Activated CD8-positive, alpha-beta memory T cell treated with anti-CD3 and anti-CD28 coated beads, Interleukin-2, amount 50 U/mL, for 48 hours (primary cell): ENCODE data around the gene KRTAP8-1.
A peak's percentile ranks its signal among the peaks of the same experiment; 100 is the strongest.

Source experiments
- DNase-seq: peaks from one replicate; pipeline ENCODE4 v3.0.0-alpha.2; 2020

The KRTAP8-1 gene, protein sequence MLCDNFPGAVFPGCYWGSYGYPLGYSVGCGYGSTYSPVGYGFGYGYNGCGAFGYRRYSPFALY

DNA sequence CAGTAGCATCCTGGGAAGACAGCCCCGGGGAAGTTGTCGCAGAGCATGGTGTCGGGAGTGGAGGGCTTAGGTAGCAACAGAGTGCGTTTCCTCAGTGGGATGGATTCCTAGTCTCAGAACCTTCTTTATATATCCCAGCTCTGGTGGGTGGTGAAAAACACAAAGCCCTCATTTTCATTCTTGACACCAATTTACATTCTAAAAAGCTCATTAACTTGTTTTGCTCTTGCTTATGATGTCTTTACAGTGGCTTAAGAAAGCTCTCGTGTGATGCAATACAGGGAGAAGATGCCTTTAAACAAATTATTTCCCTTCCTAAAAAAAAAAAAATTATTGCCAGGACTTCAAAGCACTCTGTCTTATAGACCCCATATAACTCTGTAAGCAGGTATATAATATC lies at the start of gene KRTAP8-1:
Gene KRTAP8-1, minus strand, starts transcription at position 101 of the 400 bp plus-strand sequence. Its CDS starts 54 bp downstream, at position 47.
- no peak for DNase-seq

DNA sequence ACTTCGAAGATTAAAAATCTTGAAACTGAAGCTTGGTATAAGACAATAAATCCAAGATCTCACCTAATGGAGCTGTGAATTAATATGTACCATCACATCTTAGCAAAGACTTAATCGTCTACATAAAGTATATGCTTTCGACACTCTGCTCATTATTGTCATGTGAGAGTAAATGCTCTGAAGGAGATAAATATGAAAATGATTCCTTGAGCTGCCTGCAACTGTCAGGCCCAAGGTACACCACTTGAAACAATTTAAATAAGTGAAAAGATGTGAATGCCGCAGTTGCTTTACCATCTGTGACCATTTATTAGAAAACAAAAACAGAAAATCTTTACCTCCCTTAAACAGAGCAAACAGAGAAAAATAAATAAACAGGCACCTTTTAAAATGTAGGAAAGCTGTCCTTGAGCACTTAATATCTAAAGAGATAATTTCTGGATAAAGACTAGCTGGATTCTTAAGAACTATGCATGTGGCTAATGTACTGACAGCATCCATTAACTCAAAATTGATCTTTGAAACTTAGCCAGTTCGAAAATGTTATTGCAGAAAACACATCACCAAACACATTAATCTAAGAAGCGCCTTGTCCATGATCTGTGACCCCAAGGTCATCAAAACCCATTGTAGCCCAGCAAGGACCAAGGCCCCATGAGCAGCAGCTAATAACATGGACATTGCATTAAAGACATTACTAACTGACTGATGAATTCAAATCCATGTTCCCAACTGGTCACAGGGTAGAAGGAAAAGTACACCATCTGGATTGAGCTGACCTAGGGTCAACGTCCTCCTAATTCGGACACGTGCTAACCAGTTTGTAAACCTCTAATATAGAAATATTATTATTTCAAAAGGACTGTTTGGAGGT lies 34.8 kb upstream of the KRTAP8-1 start:
- no peak for DNase-seq

GRCh38 chr21:30842990-30843389 lies 29.9 kb upstream of the KRTAP8-1 start:
- DNase-seq = no peak

DNA sequence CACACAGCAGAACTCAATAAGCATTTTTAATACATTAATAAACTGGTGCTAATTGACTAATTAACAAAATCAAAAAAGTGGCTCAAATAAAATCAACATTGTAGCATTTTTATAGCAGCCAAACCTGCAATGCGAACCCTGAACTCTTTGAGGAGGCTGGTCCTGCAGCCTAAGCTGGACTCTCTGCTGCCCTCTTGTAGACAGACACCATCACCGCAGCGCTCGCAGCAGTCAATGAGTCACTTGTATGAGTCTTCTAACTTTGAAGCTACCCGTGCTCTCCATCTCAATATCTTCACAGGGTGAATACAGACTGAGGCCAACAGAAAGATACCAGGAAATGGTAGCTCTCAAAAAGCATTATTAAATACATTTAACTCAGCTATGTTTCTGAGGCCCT lies 26.2 kb upstream of the KRTAP8-1 start:
- peak; percentile 54 for DNase-seq

DNA sequence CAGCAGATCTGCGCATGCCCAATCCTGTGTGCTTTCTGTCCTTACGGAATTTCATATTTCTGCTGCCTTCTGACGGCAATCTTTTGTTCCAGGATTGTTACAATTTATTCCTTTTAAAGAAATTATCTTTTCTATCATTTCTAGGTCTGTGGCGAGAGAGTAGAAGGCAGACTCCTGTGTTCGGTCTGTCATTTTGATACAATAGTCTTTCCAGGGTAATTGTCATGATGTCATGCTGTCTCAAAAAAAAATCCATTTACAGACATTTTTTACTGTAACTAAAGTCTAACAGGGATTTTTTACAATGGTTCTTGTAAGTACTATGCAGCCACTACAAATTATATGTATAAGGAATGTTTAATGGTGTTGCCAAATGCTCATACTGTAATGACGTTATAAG lies 25.5 kb upstream of the KRTAP8-1 start:
- no peak for DNase-seq

DNA sequence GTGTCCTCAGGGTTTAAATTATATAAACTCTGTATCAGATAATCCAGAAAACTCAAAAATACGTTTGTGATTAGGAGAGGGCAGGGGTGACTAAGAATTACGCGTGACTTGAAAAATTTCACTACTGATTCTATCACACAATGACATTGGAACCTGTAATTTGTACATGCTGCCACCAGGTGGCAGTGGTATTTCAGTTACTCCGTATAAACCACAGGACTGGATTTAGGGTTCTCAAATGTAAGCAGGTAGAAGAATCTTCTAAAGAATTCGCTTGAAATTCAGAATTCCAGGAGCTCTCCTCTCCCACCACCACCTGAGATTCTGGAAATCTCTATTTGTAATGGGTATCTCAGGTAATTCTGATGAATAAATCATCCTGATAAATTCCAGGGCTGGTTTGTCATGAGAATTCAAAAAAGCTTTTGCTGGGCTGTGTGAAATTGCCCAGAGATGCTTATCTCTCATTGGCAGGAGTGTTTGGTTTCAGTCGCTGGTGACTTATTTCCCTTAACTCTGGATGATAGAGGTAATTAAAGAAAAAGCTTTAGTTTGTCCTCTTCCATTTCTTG lies 18.2 kb upstream of the KRTAP8-1 start:
- peak; percentile 59 for DNase-seq

GRCh38 chr21:30829659-30830058 lies 16.6 kb upstream of the KRTAP8-1 start, which contains the start of gene KRTAP7-1:
Gene KRTAP7-1, minus strand, starts transcription at chr21:30829759. Its CDS starts 61 bp downstream, at chr21:30829698.
- no peak for DNase-seq

DNA sequence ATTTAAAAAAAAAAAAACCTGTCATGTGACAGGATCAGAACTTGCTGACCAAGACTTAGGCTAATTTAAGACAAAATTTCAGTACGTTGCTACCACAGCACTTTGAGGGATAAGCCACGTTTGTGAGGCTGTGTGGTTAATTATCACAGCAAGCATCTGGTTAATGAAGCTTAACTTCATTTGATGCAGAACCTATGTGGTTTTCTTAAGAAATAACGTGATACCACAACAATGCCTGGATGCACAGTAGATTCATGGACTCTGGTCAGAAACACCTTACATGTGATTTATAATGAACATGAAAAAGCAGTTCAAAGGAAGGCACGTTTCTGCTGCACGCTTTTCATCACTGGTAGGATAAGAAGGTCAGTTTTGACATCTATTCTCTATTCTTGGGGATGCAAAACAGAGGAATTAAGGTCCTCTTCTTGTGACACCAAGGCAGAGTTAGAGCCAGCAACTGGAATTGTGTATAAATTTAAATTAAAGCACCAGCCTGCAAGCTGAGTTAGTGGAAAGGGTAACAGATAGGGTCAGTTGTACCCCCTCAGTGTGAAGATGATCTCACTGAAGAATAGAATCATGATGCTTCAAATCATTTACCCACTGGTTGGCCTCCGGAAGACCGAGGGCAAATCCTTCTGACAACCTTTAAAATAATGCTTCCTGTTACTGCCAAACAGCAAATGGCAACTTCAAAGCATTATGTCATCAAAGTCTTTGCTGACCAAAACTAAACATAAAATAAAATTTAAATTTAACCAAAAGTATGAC lies 6.0 kb upstream of the KRTAP8-1 start:
- no peak for DNase-seq

DNA sequence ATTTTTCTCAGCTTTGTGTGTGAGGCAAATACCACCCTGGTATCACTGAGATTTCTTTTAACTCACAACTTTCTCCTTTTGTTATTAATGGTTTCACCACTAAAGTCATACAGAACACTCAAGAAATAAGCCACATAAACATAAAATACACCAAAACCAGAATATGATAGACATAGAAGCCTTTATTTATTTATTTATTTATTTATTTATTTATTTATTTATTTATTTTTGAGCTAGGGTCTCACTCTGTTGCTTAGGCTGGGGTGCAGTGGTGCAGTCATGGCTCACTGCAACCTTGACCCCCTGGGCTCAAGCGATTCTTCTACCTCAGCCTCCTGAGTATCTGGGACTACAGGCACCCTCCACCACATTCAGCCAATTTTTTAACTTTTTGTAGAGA lies 12.5 kb downstream of the KRTAP8-1 start:
- DNase-seq = no peak

DNA sequence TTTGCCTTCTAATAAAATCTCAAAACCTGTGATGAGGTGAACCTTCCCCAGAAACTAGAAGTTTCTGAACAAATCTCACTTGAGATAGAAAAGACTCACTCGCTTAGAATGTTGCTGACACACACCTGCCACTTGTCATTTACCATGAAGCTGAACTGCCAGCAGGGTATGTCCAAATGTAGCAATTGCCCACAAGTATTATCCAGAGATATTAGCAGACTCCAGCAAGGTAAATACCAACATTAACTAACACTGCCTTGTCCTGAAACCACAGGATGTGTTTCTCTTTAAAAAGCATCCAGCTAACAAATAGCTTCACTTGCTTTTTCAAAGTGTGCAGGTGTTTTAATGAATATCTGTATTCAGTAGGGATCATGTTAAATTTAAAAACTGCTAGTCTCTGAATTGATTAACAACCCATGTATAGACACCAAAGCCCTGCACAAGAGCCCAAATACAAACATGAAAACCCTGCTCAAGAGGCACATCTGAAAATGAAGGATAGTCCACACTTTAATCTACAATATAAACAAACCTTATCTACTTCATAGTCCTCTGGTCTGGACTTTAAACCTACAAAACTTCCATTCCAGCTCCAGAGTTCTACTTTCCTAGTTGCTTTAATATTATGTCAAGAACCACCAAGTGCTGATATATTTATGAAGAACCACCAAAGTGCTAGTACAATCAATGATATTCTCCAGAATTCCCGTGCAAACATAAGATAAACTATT lies 19.3 kb downstream of the KRTAP8-1 start:
- DNase-seq = no peak

DNA sequence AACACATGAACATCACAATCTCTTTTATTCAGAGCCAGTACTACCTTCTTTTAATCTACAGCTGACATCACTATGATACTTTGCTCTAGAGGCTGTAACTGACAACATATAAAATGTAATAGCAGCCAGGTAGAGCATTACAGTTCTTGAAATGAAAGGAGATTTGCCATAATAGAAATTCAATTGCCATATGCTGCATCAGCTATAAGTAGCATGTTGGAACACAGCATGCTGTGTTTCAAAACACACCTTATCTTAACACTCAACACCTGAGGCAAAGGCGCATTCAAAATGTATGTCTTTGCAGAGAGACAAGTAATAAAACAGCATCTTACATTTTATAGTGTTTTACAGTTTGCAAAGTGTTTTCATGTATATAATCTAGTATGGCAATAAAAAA lies 33.8 kb downstream of the KRTAP8-1 start:
- no peak for DNase-seq

- DNase-seq = no peak
Observed at GRCh38 chr21:30769724-30770431, 43.2 kb downstream of the KRTAP8-1 start.
